GM20000 (cell line): ENCODE data around the gene TOR4A.

Experiments
- DNase-seq: peaks from one replicate; pipeline ENCODE4 v3.0.0; 2012; ENCODE audit warnings: low spot score
- CTCF ChIP-seq: IDR thresholded peaks from 2 replicates; pipeline ENCODE4 v1.5.1; 2012; ENCODE audit warnings: mild to moderate bottlenecking, control low read depth; ENCODE audit errors: extremely low read depth, missing control alignments

The TOR4A gene

GRCh38 chr9:137302449-137303150, 25.1 kb downstream of the TOR4A start:
- peak; percentile 33 for TF ChIP-seq CTCF
- no peak for DNase-seq

GRCh38 chr9:137303151-137303892, 25.8 kb downstream of the TOR4A start:
- TF ChIP-seq CTCF: no peak
- DNase-seq: no peak

- no peak for DNase-seq
- no peak for TF ChIP-seq CTCF
Measured at GRCh38 chr9:137303893-137304382, 26.4 kb downstream of the TOR4A start.

GRCh38 chr9:137304383-137305059, 27.0 kb downstream of the TOR4A start:
- no peak for DNase-seq
- no peak for TF ChIP-seq CTCF

- DNase-seq: peak; percentile 75
- TF ChIP-seq CTCF: no peak
Measured at GRCh38 chr9:137305060-137305797, 27.7 kb downstream of the TOR4A start.

GRCh38 chr9:137305798-137306065, 28.2 kb downstream of the TOR4A start:
- no peak for DNase-seq
- no peak for TF ChIP-seq CTCF
